HFFc6 (cell line): ENCODE data around the gene FASTKD3. TPM values are rescaled to one million over a fixed set of nuclear protein-coding genes. Genes with fewer than 3 reads are reported as not detected.

ENCODE experiments used
- DNase-seq: peaks from one replicate; pipeline ENCODE4 v3.0.0-alpha.2; 2018
- H3K27ac Mint-ChIP-seq: 2 replicates; pipeline ENCODE4 v1.8.0; 2020; ENCODE audit warnings: mild to moderate bottlenecking, mixed read lengths
- H3K27me3 Mint-ChIP-seq: 2 replicates; pipeline ENCODE4 v1.8.0; 2021; ENCODE audit warnings: mild to moderate bottlenecking, moderate library complexity, mixed read lengths; ENCODE audit not compliant: insufficient read depth
- H3K36me3 Mint-ChIP-seq: 2 replicates; pipeline ENCODE4 v1.8.0; 2021; ENCODE audit warnings: low read depth, mixed read lengths
- H3K4me1 Mint-ChIP-seq: 2 replicates; pipeline ENCODE4 v1.8.0; 2020; ENCODE audit warnings: low read depth, mixed read lengths
- H3K4me3 Mint-ChIP-seq: 2 replicates; pipeline ENCODE4 v1.8.0; 2020; ENCODE audit warnings: mild to moderate bottlenecking, moderate library complexity, mixed read lengths
- H3K9me3 Mint-ChIP-seq: 2 replicates; pipeline ENCODE4 v1.8.0; 2020; ENCODE audit warnings: mild to moderate bottlenecking, mixed read lengths
- CTCF ChIP-seq: fragments of 200-600 bp; sonication (generic); IDR thresholded peaks from 2 replicates; pipeline ENCODE4 v1.5.0; 2021; ENCODE audit warnings: antibody characterized with exemption, mild to moderate bottlenecking
- total RNA-seq, 6 experiments: library from RNA; stranded (reverse); fragmentation: NEBNext Ultra II Directional; extraction: Animal tissue kit (Norgen Biotek cat#: 25700); gene quantifications; 2 replicates in 1 of 6; 3 replicates in 5 of 6; pipeline ENCODE4 v1.2.3, GENCODE V29; 2021

FASTKD3 gene
- total RNA-seq, 6 experiments from 2014 or later = 6.6 to 8.5 (median 7.9) TPM

GRCh38 chr5:7866196-7866595 is 2.6 kb downstream of the FASTKD3 start:
- Mint-ChIP-seq H3K27ac (no peak overlapping the region), H3K9me3 (no peaks in the 10 kb centered on the region), H3K27me3 (no peaks in the 10 kb centered on the region; the same call in 1 of the 2 replicates), H3K4me3 (no peak overlapping the region), H3K4me1 (peaks cover 46% of the 10 kb centered on the region), H3K36me3 (peaks cover 10% of the 10 kb centered on the region; the same call in 1 of the 2 replicates)
- DNase-seq = no peak
- TF ChIP-seq CTCF = no peak

- no peak for TF ChIP-seq CTCF
- no peak overlapping the region for H3K4me3 Mint-ChIP-seq
- no peak overlapping the region for H3K27ac Mint-ChIP-seq
- no peak for DNase-seq
- H3K4me1 Mint-ChIP-seq = peaks cover 11% of the 10 kb centered on the region
- H3K27me3 Mint-ChIP-seq = peaks cover 5% of the 10 kb centered on the region
- H3K36me3 Mint-ChIP-seq = peaks cover 5% of the 10 kb centered on the region
- H3K9me3 Mint-ChIP-seq = no peaks in the 10 kb centered on the region
These were observed 10.8 kb downstream of the FASTKD3 start for GRCh38 chr5:7857926-7858632.

- Mint-ChIP-seq H3K27me3 (peaks cover 5% of the 10 kb centered on the region), H3K9me3 (no peaks in the 10 kb centered on the region), H3K4me3 (no peak overlapping the region), H3K27ac (peak overlapping the region; percentile 29; the same call in 1 of the 2 replicates), H3K4me1 (peaks cover 11% of the 10 kb centered on the region), H3K36me3 (peaks cover 5% of the 10 kb centered on the region; the same call in 1 of the 2 replicates)
- TF ChIP-seq CTCF = no peak
- DNase-seq = no peak
These were observed 11.5 kb downstream of the FASTKD3 start for GRCh38 chr5:7857361-7857760.

GRCh38 chr5:7856855-7857254 is 12.0 kb downstream of the FASTKD3 start:
- H3K27me3 Mint-ChIP-seq = peaks cover 6% of the 10 kb centered on the region
- H3K27ac Mint-ChIP-seq = no peak overlapping the region
- peaks cover 11% of the 10 kb centered on the region for H3K4me1 Mint-ChIP-seq
- TF ChIP-seq CTCF = peak; percentile 75
- H3K9me3 Mint-ChIP-seq = no peaks in the 10 kb centered on the region
- no peak overlapping the region for H3K4me3 Mint-ChIP-seq
- peaks cover 5% of the 10 kb centered on the region; the same call in 1 of the 2 replicates for H3K36me3 Mint-ChIP-seq
- DNase-seq = peak; percentile 48

- H3K36me3 Mint-ChIP-seq = peaks cover 5% of the 10 kb centered on the region; the same call in 1 of the 2 replicates
- H3K4me3 Mint-ChIP-seq = no peak overlapping the region
- no peak for TF ChIP-seq CTCF
- peaks cover 11% of the 10 kb centered on the region for H3K4me1 Mint-ChIP-seq
- peaks cover 14% of the 10 kb centered on the region for H3K27me3 Mint-ChIP-seq
- no peak overlapping the region for H3K27ac Mint-ChIP-seq
- no peaks in the 10 kb centered on the region for H3K9me3 Mint-ChIP-seq
- DNase-seq = no peak
These were observed 13.2 kb downstream of the FASTKD3 start for GRCh38 chr5:7855611-7856010.
